ENCODE measurements around the gene GCH1. TPM values are rescaled to one million over a fixed set of nuclear protein-coding genes. Genes with fewer than 3 reads are reported as not detected.
"Not testable (repeated sequence)": the region's sequence is repeated elsewhere in the genome, so short reads cannot be mapped to it uniquely, and the experiment has no call there.

Gene GCH1
- total RNA-seq, result 9.5 TPM

GRCh38 chr14:54902521-54903420 lies at the start of gene GCH1:
GCH1 (minus strand) TSS chr14:54902826; CDS start chr14:54902663, 163 bp downstream.
- DNase-seq (ENCODE audit: low spot score), result peak; percentile 66

GRCh38 chr14:54947230-54947629 lies 44.6 kb upstream of the GCH1 start:
- no peak for DNase-seq (ENCODE audit: low spot score)

GRCh38 chr14:54946500-54946899 lies 43.9 kb upstream of the GCH1 start:
- DNase-seq (ENCODE audit: low spot score), result no peak

DNA sequence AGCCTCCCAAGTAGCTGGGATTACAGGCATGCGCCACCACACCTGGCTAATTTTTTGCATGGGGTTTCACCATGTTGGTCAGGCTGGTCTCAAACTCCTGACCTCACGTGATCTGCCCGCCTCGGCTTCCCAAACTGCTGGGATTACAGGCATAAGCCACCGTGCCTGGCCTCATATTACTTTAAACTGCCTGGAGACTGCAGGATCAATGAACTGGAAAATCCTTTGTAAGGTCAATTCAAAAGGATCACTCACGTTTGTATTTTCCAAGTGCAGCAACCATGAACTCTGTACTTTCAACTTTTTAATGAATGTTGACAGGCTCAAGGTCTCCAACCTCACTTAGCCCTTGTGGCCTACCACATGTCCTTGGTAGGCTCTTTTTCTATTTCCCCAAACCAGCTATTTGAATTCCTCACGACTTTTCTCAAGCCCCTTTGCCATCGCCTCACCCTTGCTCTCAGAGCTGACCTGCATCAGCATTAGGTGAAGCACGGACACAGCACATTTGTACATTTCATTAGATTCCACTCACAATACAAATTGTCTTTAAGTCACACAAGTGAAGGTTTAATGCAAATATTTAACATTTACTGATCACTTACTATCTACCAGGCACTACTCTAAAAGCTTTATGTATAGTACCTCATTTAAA lies 42.2 kb upstream of the GCH1 start:
- no peak for DNase-seq (ENCODE audit: low spot score)

GRCh38 chr14:54942913-54943312 lies 40.3 kb upstream of the GCH1 start:
- no peak for DNase-seq (ENCODE audit: low spot score)

DNA sequence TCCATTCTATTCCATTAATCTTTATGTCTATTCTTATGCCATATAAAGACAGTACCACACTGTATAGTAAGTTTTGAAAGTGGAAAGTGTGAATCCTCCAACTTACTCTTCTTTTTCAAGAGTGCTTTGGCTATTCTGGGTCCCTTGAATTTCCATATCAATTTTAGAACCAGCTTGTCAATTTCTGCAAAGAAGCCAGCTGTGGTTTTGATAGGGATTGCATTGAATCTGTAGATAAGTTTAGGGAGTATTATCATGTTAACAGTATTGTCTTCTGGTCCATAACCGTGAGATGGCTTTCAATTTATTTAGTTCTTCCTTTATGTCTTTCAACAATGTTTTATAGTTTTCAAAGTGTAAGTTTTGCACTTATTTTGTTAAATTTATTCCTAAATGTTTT lies 34.2 kb upstream of the GCH1 start:
- no peak for DNase-seq (ENCODE audit: low spot score)

- DNase-seq (ENCODE audit: low spot score), result no peak
These were observed 33.3 kb upstream of the GCH1 start for GRCh38 chr14:54935958-54936357.

- no peak for DNase-seq (ENCODE audit: low spot score)
These were observed 32.5 kb upstream of the GCH1 start for GRCh38 chr14:54935100-54935499.

GRCh38 chr14:54933006-54933405 lies 30.4 kb upstream of the GCH1 start:
- DNase-seq (ENCODE audit: low spot score), result no peak

DNA sequence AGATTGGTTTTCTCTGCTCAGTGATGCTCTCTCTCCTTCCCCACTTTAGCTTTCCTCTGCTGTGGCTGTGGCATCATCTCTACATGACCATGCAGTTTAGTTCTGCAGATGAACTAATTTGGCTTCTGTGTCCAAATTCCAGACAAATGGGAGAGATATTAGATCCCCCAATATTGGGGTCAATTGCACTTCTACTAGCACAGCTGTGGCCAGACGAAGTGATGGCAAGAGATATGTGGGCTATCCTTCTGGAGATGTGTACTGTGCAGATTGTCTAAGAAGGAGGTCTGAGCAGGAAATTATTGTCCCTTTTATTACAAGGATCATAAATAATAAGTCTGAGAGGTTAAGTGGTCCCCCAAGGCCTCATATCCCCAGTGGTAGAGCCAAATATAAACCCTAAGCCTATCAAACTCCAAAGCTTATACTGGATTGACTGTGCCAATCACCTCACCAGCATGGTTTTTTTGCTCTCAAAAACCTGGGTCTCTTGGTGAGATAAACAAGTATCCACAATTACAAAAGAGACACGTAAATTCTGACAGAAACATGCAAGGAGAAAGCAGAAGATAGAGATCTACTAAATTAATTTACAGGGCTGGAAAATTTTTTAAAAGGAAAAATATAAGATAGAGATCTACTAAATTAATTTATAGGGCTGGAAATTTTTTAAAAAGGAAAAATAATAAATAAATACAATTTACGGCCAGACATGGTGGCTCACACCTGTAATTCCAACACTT lies 29.1 kb upstream of the GCH1 start:
- no peak for DNase-seq (ENCODE audit: low spot score)

GRCh38 chr14:54931101-54931500 lies 28.5 kb upstream of the GCH1 start:
- DNase-seq (ENCODE audit: low spot score), result no peak

- DNase-seq (ENCODE audit: low spot score), result no peak
These were observed 26.9 kb upstream of the GCH1 start for GRCh38 chr14:54929556-54929955.

DNA sequence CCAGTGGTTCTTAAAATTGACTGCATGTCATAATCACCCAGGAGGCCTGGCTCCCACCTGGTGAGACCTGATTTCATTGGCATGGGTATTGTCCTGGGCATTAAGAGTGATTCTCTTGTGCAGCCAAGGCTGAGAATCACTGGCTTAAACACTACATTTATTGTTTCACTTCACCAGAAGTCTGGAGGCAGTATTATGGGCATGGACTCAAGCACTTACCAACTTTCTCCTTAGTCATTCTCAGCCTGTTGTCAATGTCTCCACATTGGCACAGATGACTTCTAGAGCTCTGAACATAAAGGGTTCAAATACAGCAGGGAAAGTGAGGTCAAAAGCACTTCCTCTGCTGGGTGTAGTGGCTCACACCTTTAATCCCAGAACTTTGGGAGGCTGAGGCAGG lies 25.6 kb upstream of the GCH1 start:
- DNase-seq (ENCODE audit: low spot score), result no peak

- DNase-seq (ENCODE audit: low spot score), result no peak
These were observed 24.9 kb upstream of the GCH1 start for GRCh38 chr14:54927551-54927950.

DNA sequence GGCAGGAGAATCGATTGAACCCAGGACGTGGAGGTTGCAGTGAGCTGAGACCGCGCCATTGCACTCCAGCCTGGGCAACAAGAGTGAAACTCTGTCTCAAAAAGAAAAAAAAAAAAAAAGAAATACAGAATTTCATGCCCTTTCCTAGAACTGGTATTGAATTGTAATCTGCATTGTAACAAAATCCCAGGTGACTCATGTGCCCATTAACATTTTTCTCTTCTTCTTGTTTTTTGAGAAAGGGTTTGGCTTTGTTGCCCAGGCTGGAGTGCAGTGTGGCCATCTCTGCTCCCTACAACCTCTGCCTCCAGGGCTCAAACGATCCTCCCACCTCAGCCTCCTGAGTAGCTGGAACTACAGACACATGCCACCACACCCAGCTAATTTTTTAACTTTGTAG lies 23.9 kb upstream of the GCH1 start:
- not testable (repeated sequence) for DNase-seq (ENCODE audit: low spot score)

DNA sequence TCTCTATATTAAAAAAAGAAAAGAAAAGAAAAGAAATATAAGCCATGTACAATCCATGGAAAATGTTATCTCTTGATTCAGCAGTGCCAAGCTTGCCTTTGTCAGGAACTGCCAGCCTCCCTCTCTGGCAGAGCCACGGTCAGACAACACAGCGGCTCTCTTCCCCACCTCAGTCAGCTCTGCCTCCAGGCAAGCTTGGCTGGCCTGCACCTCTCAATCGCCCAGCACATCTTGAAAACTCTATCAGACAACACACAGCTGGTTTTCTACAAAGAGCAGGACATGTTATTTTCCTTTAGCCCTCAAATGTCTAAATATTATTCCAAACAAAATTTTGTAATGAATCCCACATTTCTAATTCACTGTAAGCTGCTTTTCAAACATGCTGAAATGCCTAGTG lies 20.0 kb upstream of the GCH1 start:
- DNase-seq (ENCODE audit: low spot score), result no peak

DNA sequence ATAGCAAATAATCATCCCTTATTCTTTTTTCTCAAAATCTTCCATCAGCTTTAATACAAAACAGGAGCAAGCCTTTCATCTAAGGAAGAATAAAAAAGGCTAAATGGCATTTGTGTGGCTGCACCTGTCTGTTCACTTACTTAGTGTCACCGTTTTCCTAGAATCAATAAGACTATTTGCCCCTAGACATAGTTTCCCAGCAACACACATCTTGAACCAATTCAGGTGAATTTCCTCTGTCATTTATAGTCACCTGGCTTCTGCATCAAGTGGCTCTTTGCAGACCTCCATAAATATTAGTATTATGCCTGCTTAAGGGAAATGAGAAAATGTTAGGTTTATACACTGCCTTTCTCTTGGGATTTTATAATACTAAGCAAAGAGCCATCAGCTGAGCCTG lies 17.4 kb upstream of the GCH1 start:
- no peak for DNase-seq (ENCODE audit: low spot score)

- no peak for DNase-seq (ENCODE audit: low spot score)
These were observed 16.7 kb upstream of the GCH1 start for GRCh38 chr14:54919330-54919729.

DNA sequence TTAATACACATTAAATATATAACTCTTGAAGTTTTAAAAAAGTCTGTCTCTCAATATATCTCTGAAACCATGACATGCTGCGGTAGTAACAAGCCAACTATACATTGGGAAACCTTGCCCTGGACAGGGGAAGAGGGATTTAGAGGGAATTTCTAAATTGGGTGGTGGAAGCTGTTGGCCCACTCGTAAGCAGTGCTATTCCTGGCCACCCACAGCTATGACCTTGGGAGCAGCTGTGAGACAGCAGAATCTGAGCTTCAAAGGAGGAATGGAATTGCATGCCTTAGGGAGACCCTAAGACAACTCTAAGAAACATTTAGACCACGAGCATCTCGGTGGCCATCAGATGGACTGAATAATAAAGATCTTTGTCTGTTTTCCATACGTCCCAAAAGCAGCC lies 15.8 kb upstream of the GCH1 start:
- DNase-seq (ENCODE audit: low spot score), result no peak

DNA sequence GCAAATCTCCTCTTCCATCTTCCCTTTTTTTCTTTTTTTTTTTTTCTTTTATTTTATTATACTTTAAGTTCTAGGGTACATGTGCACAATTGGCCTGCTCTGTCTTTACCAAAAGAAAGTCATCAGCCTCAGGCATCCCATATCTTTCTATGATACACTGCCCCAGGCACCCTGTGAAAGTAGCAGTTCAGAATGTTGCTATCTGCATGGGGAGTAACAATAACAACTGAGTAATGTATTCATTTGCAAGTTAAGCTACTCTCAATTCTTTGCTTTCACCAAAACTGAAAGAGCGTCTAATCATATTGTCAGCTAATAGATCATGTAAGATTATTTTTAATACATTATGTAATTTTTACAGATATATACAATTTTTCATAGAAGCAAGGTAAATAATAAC lies 13.5 kb upstream of the GCH1 start:
- DNase-seq (ENCODE audit: low spot score), result no peak

DNA sequence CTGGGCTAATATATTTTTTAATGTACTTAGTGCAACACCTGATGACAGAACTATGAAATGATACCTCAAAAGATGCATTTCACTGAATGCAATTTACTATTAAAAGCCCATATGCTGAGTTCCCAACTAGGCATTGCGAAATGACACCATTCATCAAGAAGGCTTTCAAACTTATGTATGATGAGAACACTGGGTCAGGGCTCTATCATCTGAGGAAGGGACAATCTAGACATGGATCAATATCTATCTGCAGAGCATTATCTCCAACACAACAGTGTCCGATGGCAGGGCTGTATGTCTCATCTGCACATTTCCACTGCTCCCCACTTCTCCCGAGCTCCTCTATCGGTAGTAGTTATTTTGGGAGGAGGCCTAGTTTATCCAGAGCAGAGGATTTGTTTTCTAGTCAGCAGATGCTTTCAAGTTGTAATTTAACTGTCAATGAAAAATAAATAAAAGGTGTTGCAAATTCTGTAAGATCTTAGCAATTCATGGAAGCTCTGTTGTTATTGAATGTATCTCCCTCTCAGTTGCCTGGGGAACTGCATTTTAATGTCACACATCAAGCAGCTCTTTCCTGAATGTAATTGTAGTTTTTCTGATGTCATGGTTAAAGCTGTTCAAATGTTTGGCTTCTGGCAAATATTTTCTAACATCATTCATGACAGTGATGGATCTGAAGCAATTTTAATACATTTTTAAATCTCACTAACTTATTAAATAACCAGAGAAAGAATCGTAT lies 7.4 kb upstream of the GCH1 start:
- no peak for DNase-seq (ENCODE audit: low spot score)

DNA sequence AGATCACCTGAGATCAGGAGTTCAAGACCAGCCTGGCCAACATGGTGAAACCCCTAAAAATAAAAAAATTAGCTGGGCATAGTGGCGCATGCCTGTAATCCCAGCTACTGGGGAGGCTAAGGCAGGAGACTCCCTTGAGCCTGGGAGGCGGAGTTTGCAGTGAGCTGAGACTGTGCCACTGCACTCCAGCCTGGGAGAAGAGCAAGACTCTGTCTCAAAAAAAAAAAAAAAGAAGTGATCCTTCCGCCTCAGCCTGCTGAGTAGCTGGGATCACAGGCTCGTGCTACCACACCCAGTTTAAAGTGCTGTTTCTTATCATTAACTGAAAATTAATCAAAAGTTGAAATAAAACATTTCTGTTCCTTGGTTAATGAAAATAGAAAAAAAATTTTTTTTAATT lies 6.3 kb upstream of the GCH1 start:
- DNase-seq (ENCODE audit: low spot score), result not testable (repeated sequence)

Measured in mucosa of gallbladder (tissue), 1 donor.